Measurements from ENCODE around the gene ZBTB7C.

GRCh38 chr18:48200631-48201336 lies 208.4 kb downstream of the ZBTB7C start:
- no peak for TF ChIP-seq CTCF (IDR thresholded peaks at IDR 0.05; ENCODE audit: low read depth, low read length, missing input control)
- no peak for TF ChIP-seq ATF3 (IDR thresholded peaks at IDR 0.05)
- no peak for TF ChIP-seq JUND (IDR thresholded peaks at IDR 0.05)
- TF ChIP-seq TAF1 (conservative IDR thresholded peaks at IDR 0.05): no peak
- no peak for TF ChIP-seq GABPA (IDR thresholded peaks at IDR 0.05 in 1 of 2, conservative IDR thresholded peaks at IDR 0.05 in 1 of 2)
- TF ChIP-seq ZBTB33 (IDR thresholded peaks at IDR 0.05): no peak
- TF ChIP-seq REST (IDR thresholded peaks at IDR 0.05): no peak
- no peak for TF ChIP-seq SP1 (IDR thresholded peaks at IDR 0.05)
- no peak for TF ChIP-seq MAX (IDR thresholded peaks at IDR 0.05)
- no peak for TF ChIP-seq YY1 (IDR thresholded peaks at IDR 0.05)
- no peak for TF ChIP-seq RXRA (IDR thresholded peaks at IDR 0.05)
- no peak for TF ChIP-seq FOXA1 (IDR thresholded peaks at IDR 0.05)
- TF ChIP-seq RAD21 (IDR thresholded peaks at IDR 0.05): no peak

Measured in liver (tissue), 3 donors.